Activated CD8-positive, alpha-beta memory T cell treated with anti-CD3 and anti-CD28 coated beads for 24 hours (primary cell): ENCODE results near the gene ADGRG4.

Experiments used
- DNase-seq: peaks from one replicate; pipeline ENCODE4 v3.0.0-alpha.2; 2020

Gene ADGRG4

DNA sequence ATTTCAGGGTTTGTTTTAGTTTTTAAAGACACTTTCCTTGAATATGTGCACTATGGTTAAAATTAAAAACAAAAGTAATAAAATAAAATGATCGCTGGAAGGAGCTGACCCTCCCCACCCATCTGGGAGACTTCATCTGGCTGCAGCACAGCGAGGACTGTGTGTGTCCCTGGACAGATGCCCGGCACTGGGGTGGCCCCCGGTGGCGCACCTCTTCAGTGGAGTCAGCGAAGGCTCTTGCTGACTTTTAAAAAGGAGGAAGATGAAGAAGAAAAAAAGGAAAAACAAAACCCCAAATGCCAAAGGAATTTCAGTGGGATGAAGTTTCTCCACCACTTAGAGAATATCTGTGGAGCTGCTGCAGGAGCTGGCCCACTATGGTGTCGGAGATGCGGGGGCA, 5.4 kb upstream of the ADGRG4 start:
- DNase-seq, result no peak

DNA sequence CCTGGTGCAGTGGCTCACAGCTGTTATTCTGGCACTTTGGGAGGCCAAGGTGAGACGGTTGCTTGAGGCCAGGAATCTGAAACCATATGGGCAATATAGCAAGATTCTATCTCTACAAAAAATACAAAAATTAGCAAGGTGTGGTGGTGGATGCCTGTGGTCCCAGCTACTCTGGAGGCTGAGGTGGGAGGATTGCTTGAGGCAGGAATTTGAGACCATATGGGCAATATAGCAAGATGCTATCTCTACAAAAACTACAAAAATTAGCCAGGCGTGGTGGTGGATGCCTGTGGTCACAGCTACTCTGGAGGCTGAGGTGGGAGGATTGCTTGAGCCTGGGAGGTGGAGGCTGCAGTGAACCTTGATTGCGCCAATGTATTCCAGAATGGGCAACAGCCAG, 2.3 kb downstream of the ADGRG4 start:
- DNase-seq, result no peak

DNA sequence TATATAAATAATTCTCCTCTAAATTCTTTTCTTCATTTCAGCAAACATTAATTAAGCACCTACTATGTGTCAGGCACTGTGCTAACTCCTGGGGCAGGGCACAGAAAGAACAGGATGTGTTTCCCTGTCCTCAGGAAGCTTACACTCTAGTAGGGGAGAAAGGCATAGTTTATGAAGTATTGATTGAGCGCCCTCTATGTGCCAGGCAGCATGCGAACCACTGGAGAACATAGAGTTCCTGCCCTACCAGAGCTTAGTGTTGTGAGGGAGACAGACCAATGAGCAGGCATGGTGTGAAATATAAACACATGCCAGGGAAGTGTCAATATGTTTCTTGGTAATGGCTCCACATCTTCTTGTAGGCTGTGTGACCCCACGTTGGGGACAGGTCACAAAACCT, 3.7 kb downstream of the ADGRG4 start:
- DNase-seq, result no peak

DNA sequence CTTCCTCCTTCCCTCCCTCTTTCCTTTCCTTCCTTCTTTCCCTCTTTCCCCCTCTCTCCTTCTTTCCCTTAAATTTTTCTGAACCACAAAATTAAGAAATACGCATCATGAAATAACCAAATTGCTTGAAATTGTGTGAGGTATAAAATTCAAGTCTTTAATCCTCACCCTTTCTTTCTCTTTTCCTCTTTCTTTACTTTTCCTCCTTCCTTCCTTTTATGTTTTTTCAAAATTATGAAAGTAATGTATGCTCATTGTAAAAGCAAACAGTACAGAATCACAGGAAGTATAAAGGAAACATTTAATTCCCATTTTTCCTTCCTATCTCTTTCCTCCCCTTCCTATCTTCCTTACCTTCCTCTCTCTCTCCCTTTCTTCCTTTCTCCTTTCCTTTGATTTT, 5.4 kb downstream of the ADGRG4 start:
- no peak for DNase-seq

DNA sequence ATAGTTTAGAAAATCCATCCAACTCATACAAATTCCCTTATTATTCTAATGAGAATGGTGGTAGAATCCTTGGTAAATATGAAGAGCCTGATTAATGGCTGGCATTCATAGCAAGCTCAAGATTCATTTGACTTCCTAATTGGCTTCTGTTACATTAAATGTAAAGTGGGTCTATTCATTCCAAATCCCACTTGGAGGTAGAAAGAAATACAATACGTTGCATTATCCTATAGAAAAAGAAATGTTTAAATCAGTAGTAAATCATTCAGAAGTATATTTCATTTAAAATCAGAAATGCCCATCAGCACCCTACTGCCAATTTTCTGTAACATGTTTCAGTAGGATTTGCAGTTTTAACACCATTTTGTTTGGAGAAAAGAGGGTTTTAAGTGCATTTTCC, 6.7 kb downstream of the ADGRG4 start:
- no peak for DNase-seq

DNA sequence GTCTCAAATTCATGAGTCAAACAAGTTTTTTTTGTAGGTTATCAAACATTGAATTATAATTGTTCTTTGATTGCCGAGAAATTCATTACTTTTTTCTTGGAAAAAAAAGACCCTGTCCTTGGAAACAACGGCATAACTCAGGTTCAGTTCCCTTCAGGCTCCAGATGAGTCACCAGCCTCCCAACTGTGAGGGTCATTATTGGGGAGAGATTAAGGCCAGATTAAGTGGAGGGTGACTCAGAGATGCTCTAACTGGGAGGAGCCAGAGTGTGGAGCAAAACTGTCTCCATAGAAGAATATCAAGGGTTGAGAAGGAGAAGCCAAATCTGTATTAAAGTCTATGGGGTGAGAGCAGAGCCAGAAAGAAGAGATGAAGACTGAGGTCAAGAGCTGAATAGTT, 9.6 kb downstream of the ADGRG4 start:
- DNase-seq, result no peak

DNA sequence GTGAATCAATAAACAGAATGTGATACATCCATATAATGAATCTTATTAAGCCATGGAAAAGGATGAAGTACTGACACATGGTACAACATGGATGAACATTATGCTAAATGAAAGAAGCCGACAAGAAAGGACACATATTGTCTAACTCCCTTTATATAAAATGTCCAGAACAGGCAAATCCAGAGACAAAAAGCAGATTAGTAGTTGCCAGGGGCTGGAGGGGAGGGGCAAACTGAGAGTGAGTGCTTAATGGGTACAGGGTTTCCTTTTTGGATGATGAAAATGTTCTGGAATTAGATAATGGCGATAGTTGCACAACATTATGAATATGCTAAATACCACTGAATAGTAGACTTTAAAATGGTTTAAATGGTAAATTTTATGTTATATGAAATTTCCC, 17.4 kb downstream of the ADGRG4 start:
- no peak for DNase-seq

DNA sequence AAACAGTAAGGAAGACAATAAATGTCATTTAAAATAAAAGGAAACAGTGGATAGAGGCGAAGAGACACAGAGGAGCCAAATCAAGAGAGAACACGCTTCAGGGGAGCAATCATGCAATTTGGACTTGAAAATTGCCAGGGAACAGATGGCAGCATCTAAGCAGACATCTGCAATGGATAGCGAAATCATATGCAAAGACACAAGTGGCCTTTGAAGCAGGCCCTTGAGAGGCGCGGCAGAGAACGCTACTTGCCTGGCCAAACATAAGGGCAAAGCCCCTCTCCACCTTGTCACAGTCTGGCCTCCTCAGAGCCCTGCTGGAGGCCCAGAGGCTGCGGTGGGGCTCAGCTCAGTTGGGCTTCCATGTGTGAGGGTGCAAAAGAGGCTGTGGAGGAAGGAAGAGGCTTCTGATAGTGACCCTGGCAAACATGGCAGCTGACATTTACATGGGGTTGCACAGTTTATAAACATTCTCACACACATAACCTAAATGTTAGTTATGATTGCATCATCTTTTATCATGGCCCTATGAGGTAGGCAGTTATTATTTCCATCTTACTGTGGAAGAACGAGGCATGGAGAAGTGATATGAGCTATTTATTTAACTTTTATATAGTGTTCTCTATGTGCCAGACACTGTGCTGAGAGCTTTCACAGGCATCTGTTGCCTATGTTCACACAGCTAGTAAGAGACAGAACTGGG, 18.3 kb downstream of the ADGRG4 start:
- DNase-seq, result no peak

DNA sequence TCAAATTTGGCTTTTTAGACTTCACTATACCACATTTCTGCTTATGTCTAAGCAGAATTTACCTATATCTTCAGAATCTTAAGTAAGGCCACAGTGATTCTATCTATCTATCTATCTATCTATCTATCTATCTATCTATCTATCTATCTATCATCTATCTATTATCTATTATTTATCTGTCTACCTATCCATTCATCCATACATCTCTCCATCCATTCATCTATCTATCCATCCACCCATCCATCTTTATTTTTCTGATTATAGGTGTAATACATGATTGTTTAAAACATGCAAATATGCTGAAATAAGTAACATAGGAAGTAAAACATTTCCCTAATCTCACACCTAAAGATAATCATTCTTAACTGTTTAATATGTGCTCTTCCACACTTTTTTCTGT, 18.8 kb downstream of the ADGRG4 start:
- no peak for DNase-seq

DNA sequence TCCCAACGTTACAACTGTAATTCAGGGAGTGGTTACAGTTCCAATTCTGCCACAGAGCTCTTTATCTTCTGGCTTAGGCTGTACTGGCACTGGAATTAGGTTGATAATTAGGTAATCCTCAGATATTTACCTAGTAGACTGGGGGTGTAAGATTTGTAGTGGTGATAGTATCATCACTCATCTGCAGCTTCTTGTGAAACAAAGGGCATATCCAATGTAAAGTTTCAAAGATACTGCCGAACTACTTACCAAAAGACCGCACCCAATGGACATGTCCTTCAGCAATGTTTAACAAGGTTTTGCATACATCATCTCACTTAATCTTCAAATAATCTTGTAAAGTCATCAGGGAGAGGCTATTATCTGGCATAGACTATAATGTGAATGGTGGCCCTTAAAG, 20.8 kb downstream of the ADGRG4 start:
- DNase-seq, result no peak

DNA sequence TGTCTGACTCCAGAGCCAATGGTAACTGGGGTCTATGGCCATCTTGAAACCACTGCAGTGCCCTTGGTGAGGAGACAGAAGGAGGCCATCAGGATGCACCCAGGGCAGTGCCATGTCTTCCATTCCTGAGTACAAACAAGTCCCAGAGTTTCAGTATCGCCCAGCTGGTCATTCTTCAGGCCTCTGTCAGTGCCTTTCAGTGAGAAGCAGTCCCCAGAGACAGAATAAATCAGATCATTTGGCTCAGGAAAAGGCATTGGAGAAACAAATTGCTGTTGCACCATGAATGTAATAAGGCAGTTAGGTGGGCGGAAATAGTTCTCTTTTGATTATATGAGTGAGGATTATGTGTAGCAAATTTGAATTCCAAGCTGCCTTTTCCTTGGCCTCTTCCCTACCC, 21.3 kb downstream of the ADGRG4 start:
- DNase-seq, result no peak

DNA sequence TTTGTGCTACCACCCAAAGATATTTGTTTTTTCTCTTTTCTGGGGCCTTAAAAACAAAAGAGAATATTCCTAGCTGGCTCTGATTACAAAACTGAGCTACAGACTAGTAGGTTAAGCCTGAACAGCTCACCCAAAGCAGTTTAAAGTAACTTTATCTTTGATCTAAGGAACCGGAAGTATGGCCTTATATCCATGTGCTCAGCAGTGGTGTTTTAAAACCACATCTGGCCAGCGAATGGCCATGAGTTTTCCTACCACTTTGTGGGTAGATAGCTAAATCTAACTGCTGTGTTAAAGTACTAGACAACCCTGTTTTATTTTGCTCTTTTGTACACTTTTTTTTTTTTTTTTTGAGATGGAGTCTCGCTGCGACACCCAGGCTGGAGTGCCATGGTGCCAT, 24.6 kb downstream of the ADGRG4 start:
- no peak for DNase-seq

DNA sequence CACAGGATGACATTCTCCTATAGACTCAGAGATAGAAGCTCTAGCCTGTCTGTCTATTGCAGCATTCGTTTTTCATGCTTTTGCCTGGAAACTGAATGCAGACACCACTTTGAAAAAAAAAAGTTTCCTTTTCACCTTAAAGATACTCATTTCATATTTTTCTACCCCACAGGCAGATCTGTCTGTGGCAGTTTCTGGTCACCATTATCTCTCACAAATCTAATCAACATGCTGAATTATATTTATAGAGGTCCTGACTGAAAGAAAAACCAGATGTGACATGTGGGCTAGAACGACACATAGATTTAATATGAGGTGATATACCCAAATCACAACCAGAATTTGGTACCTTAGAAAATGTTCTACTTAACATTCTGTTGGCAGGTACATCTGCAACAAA, 28.2 kb downstream of the ADGRG4 start:
- DNase-seq, result no peak

DNA sequence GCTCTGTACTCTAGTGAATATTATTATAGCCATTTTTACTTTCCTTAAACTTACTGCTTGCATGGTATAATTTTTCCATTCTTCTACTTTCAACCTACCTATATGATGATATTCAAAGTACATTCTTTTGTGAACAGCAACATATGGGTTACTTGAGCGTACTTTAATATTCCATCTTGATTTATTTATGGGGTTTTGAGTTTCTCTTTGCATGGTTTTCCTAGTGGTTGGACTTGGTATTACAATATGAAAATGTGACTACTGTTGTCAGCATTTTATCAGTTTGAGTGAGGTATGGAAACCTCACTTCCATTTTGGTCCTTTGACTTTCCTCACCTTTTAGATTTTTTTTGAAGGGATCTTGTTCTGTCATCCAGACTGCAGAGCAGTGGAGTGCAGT, 35.9 kb downstream of the ADGRG4 start:
- no peak for DNase-seq

DNA sequence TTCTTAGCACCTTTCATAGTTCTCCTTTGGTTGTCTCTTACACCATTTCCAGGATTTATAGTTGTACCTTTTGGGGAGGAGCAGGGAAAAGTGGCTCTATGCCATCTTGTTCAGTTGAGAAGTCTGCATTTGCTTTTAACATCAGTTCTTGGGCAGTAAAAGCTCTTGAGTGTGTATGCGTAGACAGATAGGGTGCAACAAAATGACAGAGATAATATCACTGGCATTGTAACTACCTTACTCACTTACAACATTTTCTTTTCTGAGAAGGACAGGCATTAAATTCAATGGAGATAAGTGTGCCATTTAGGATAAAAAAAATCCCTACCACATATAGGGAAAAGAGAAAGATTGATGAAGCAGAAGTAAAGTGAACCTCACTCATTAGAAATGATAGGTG, 38.9 kb downstream of the ADGRG4 start:
- DNase-seq, result no peak

DNA sequence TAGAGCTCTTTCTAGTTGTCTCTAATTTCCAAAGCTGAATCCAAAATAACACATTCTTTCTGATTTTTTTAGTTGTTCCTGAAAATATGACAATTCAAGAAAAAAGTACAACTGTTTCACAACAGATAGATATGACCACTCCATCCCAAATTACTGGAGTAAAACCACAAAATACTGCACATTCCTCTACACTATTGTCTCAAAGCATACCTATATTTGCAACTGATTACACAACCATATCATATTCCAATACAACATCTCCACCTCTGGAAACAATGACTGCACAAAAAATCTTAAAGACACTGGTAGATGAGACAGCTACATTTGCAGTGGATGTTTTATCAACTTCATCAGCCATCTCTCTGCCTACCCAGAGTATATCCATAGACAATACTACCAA, 43.6 kb downstream of the ADGRG4 start:
- DNase-seq, result no peak

DNA sequence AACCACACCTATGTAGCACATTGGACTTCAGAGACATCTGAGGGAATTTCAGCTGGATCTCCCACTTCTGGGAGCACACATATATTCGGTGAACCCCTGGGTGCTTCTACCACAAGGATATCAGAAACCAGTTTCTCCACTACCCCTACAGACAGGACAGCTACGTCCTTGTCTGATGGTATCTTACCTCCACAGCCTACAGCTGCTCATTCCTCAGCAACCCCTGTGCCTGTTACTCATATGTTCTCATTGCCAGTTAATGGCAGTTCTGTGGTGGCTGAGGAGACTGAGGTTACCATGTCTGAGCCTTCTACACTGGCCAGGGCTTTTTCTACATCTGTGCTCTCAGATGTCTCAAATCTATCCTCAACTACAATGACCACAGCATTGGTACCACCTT, 45.7 kb downstream of the ADGRG4 start:
- no peak for DNase-seq

DNA sequence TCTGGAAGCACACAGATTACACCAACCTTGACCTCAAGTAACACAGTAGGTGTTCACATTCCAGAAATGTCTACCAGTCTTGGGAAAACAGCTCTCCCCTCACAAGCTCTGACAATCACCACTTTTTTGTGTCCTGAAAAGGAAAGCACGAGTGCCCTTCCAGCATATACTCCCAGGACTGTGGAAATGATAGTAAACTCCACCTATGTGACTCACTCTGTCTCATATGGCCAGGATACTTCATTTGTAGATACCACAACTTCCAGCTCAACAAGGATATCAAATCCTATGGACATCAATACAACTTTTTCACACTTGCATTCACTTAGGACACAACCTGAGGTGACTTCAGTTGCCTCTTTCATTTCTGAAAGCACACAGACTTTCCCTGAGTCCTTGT, 46.9 kb downstream of the ADGRG4 start:
- no peak for DNase-seq

DNA sequence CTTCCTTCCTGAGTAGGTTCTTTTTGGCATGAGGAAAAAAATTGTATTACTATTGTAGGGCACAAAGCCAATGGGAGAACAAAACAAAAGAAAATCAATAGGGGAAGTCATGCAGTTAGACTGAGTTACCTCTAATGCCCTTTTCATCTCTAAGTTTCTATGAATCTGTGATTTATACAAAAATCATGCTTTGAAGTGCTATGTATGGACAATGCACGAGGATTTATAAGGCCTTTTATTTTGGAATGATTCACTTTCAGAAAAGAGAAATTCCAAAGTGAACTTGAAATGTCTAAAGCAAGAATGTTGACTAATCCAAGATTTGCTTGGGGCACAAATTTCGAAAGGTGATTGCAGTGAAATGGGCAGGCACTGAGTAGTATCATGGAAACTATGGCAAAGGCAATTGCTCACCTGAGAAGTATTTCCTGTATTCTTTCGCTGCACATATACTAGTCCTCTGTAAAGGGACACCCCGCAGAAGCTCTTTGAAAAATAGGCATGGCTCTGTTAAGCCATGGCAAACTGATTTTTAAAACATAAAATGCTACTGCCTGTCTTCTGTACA, 52.8 kb downstream of the ADGRG4 start:
- no peak for DNase-seq

DNA sequence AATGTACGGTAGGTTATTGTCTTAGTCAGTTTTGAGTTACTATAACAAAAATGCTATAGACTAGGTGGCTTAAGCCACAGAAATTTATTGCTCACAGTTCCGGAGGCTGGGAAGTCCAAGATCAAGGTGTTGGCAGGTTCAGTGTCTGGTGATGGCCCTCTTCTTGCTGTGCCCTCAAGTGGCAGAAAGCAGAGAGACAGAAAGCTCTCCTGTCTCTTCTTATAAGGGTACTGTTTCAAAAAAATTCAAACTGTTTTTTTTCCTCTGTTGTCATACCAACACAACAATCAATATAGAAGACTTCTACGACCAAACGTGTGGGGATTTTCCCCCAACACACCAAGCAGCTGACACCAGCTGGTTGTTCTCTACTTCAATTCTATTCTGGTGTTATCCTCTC, 53.4 kb downstream of the ADGRG4 start:
- no peak for DNase-seq

DNA sequence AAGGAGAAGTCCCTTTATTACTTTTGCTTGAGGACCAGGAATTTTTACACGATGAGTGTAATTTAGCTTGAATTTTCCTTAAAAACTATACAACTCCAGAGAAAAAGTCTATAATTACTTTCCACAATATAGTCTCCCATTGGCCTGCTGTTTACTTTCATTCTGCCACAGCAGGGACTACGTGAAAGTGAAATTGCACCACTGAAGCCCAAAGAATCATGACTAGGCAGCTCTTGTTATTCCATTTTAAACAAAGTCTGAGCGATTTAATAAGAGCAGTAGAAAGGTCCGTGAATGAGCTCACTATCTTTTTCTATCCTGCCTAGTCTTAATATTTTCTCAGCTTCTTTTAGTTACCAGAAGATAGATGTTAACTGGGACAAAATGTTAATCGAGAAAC, 68.6 kb downstream of the ADGRG4 start:
- no peak for DNase-seq

DNA sequence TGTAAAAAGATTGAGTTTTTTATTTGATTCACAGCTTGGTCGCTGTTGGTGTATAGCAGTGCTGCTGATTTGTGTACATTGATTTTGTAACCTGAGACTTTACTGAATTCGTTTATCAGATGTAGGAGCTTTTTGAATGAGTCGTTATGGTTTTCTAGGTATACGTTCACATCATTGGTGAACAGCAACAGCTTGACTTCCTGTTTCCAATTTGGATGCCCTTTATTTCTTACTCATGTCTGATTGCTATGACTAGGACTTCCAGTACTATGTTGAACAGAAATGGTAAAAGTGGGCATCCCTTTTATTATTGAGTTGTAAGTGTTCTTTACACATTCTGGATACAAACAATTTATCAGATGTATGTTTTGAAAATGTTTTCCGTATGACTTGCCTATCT, 76.0 kb downstream of the ADGRG4 start:
- DNase-seq, result no peak

DNA sequence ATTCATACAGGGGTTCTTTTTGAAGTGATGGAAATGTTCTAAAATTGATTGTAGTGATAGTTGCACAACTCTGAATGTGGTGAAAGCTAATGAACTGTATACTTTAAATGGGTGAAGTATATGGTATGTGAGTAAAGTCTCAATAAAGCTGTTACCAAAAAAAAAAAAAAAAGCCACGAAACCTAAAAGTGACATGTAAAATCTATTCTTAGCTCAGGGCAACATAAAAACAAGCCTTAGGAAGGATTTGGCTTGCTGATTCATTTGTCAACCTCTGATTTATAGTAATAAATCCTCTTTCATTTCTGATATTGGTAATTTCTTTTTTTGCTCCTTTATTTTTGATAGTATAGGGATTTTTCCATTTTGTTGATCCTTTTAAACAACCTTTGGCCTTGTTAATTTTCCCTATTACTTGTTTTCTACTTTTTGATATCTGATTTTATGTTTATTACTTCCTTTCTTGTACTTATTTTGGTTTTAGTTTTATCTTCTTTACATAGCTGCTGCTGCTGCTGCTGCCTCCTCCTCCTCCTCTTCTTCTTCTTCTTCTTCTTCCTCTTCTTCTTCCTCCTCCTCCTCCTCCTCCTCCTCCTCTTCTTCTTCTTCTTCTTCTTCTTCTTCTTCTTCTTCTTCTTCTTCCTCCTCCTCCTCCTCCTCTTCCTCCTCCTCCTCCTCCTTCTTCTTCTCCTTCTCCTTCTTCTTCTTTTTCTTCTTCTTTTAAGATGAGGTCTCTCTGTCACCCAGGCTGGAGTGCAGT, 79.4 kb downstream of the ADGRG4 start:
- DNase-seq, result no peak

DNA sequence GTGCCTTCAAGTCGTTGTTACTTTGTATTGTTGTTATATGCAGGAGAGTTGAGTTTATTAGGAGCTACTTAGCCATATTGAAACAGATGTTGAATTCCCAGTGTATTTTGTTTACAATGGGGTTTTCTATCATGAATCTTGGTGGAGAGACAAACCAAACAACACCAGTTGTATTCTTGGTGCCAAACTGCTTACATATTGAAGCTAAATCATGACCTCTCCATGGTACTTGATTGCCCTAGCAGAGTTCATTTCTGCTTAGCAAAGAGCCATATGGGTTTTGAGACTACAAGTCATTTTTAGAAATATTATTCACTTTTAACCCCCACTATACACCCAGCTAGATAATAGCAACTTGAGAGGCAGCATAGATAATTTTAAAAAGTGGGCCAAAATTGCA, 85.4 kb downstream of the ADGRG4 start:
- DNase-seq, result no peak

DNA sequence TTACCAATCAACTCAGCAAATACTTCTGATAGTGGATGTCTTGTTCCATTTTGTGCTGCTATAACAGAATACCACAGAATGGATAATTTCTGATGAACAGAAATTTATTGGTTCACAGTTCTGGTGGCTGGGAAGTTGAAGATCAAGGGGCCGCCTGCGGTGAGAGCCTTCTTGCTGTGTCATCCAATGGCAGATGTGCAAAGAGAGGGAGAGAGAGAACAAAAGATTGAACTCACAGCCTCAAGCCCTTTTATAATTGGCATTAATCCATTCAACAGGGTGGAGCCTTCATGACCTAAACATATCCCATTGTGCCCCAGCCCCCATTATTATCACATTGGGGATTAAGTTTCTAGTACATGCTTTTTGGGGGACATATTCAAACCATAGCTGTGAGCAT, 86.1 kb downstream of the ADGRG4 start:
- no peak for DNase-seq
